Testis (tissue), 3 donors: ENCODE measurements around the gene SMG5. TPM values are rescaled to one million over a fixed set of nuclear protein-coding genes. Genes with fewer than 3 reads are reported as not detected.
A peak's percentile ranks its signal among the peaks of the same experiment; 100 is the strongest.

Experiments used
- DNase-seq: peaks from one replicate; pipeline ENCODE4 v3.0.0-alpha.2; 2019
- H3K27ac ChIP-seq, 2 donors: fragments of 200-600 bp; sonication (generic); one replicate each; pipeline ENCODE4 v1.5.1; 2019
- H3K27me3 ChIP-seq: fragments of 200-600 bp; sonication (generic); one replicate; pipeline ENCODE4 v1.5.1; 2019
- H3K36me3 ChIP-seq: fragments of 200-600 bp; sonication (generic); one replicate; pipeline ENCODE4 v1.5.1; 2017; ENCODE audit warnings: low read depth; ENCODE audit errors: missing control alignments
- H3K4me1 ChIP-seq: fragments of 200-600 bp; sonication (generic); one replicate; pipeline ENCODE4 v1.5.1; 2019
- H3K4me3 ChIP-seq, 2 donors: fragments of 200-600 bp; sonication (generic); one replicate each; pipeline ENCODE4 v1.5.1; 2017 to 2019
- H3K9me3 ChIP-seq: fragments of 200-600 bp; sonication (generic); one replicate; pipeline ENCODE4 v1.5.1; 2017
- POLR2A ChIP-seq: fragments of 450-650 bp; IDR thresholded peaks from one replicate; pipeline ENCODE4 v1.6.1; 2017; ENCODE audit warnings: antibody characterized with exemption, mild to moderate bottlenecking, moderate library complexity
- WGBS, 2 donors: methylation state at CpG; one replicate each; pipeline ENCODE4 v1.1.5; 2018; 5-methylcytosine and 5-hydroxymethylcytosine counted together
- intact Hi-C: fragments of 100-400 bp; cut with DNase I; formaldehyde crosslinking; loops from one replicate; pipeline ENCODE4 v1.15.1; 2023; ENCODE audit warnings: low total_unique reads
- polyA plus RNA-seq: library from polyadenylated mRNA; stranded (reverse); fragments of 350-450 nt; fragmentation: Illumina TruSeq; extraction: RNeasy Lipid Tissue Mini Kit (QIAGEN cat#74804); gene quantifications from one replicate; pipeline ENCODE4 v1.2.3, GENCODE V29; 2014; ENCODE audit warnings: low read depth, low replicate concordance; ENCODE audit not compliant: insufficient read depth
- total RNA-seq, 2 donors: library from RNA; depleted of rRNA; stranded (reverse); fragments of >200 nt; gene quantifications; one replicate each; pipeline ENCODE4 v1.2.3, GENCODE V29; 2016
- TF ChIP-seq, protein P1 (sequence below), 3 experiments: fragments of 450-650 bp in 2 of 3; fragments of 200-600 bp in 1 of 3; sonication (generic) in 1 of 3; IDR thresholded peaks; one replicate each; pipeline ENCODE4 v1.5.1; 2016 to 2019; ENCODE audit warnings: antibody characterized with exemption in 3 of 3, mild to moderate bottlenecking in 2 of 3, moderate library complexity in 1 of 3

Gene SMG5
- total and polyA plus RNA-seq, 3 donors from 2014 or later, result 74.5 to 100 (median 82.5) TPM

- DNase-seq, result no peak
- no peaks in the 10 kb centered on the region for H3K36me3 ChIP-seq
- peak within 1 kb of the TSS; percentile 88 to 93 for H3K4me3 ChIP-seq
- WGBS, 2 donors, result 89 to 93% methylated on average over 7 of the region's 7 CpGs
- no peaks in the 10 kb centered on the region for H3K27me3 ChIP-seq
- TF ChIP-seq, protein P1, sequence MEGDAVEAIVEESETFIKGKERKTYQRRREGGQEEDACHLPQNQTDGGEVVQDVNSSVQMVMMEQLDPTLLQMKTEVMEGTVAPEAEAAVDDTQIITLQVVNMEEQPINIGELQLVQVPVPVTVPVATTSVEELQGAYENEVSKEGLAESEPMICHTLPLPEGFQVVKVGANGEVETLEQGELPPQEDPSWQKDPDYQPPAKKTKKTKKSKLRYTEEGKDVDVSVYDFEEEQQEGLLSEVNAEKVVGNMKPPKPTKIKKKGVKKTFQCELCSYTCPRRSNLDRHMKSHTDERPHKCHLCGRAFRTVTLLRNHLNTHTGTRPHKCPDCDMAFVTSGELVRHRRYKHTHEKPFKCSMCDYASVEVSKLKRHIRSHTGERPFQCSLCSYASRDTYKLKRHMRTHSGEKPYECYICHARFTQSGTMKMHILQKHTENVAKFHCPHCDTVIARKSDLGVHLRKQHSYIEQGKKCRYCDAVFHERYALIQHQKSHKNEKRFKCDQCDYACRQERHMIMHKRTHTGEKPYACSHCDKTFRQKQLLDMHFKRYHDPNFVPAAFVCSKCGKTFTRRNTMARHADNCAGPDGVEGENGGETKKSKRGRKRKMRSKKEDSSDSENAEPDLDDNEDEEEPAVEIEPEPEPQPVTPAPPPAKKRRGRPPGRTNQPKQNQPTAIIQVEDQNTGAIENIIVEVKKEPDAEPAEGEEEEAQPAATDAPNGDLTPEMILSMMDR (IDR thresholded peaks at IDR 0.05), result no peak
- no peak for TF ChIP-seq POLR2A
- H3K27ac ChIP-seq, result peak within 1 kb of the TSS; percentile 63 to 86
- no peaks in the 10 kb centered on the region for H3K9me3 ChIP-seq
- intact Hi-C loops, result no loop called here
- H3K4me1 ChIP-seq, result peaks cover 20% of the 10 kb centered on the region
Measured at GRCh38 chr1:156284112-156284511, 1.5 kb upstream of the SMG5 start, which contains the start of gene TMEM79. TSS of gene TMEM79 (plus strand) at chr1:156284325. CDS start at chr1:156285227, 902 bp downstream.

DNA sequence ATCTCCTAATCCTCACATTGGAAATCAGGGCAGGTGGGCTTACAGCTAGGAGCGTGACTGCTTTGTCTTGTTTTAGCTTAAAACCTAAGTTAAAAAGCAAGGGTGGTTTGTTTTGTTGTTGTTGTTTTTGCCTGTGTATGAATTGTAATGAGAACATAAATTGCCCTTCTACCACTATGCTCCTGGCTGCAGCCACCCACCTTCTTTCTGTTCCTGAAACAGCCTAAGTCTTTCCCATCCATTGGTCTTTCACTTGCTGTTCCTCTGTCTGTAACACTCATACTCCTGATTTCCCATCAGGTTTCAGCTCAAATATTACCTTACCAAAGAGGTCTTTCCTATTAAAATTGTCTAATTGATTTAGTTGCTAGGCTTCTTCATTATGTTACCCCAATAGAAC, 896 bp upstream of the SMG5 start:
- no peak overlapping the region for H3K27ac ChIP-seq
- TF ChIP-seq, protein P1 (IDR thresholded peaks at IDR 0.05), result no peak
- TF ChIP-seq POLR2A, result no peak
- WGBS, 2 donors, result 79 to 86% methylated on average over 1 of the region's 1 CpG

DNA sequence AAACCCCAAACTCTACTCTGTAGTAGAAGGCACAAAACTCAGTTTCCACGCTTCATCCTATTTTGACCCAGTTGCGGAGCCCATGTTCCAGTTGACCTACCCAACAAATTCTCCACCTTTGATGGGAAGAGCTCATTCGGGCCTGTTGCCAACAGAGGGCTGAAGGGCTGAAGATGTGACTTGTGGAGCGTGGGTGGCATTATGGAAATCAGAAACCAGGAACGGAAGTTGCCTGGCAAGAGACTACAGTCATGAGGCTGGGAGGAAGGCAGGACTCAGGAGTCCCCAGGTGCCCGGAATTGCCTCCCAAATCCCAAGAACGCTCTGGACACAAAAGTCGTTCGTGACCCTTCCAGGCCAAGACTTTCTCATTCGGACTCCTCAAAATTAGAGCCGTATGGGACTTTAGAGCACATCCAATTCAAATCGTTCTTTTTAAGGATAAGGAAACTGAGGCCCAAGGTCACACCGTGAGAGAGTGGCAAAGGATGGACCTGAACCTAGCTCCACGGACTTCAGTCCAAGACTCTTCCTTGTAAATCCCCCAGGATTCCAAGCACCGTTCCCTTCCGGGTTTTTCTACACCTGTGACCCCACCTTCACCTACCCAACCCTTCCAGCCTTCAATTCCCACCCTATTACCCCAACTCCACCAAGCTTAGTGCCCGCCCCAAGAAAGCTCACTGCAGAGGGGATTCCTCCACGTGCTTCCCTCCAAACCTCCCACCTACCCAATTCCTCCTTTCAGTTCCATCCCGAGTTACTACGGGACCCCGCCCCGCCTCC, 739 bp downstream of the SMG5 start:
- 4 to 5% methylated on average over 22 of the region's 22 CpGs for whole genome bisulfite sequencing, 2 donors
- peak; percentile 33 for DNase-seq
- peak overlapping the region; percentile 86 to 91 for H3K27ac ChIP-seq

More for the DNA sequence above, 896 bp upstream of the SMG5 start:
- no peaks in the 10 kb centered on the region for H3K36me3 ChIP-seq
- peaks cover 20% of the 10 kb centered on the region for H3K4me1 ChIP-seq
- no peaks in the 10 kb centered on the region for H3K9me3 ChIP-seq
- intact Hi-C loops, result no loop called here
- H3K27me3 ChIP-seq, result no peaks in the 10 kb centered on the region
- DNase-seq, result no peak
- peak overlapping the region; percentile 88 to 93 for H3K4me3 ChIP-seq

GRCh38 chr1:156281281-156281680, 1.3 kb downstream of the SMG5 start:
- Histone ChIP-seq H3K27me3 (no peaks in the 10 kb centered on the region), H3K4me3 (peak overlapping the region in 1 of 2 donors; percentile 88), H3K36me3 (no peaks in the 10 kb centered on the region), H3K4me1 (peaks cover 20% of the 10 kb centered on the region), H3K9me3 (no peaks in the 10 kb centered on the region), H3K27ac (no peak overlapping the region)
- TF ChIP-seq, protein P1 (IDR thresholded peaks at IDR 0.05), result no peak
- TF ChIP-seq POLR2A, result no peak
- intact Hi-C loops, result no loop called here
- WGBS, 2 donors, result 11 to 14% methylated on average over 8 of the region's 8 CpGs
- DNase-seq, result peak; percentile 73

More for the DNA sequence above, 739 bp downstream of the SMG5 start:
- TF ChIP-seq POLR2A, result no peak
- TF ChIP-seq, protein P1 (IDR thresholded peaks at IDR 0.05), result no peak
- no peaks in the 10 kb centered on the region for H3K9me3 ChIP-seq
- peak overlapping the region; percentile 88 to 93 for H3K4me3 ChIP-seq
- H3K4me1 ChIP-seq, result peaks cover 20% of the 10 kb centered on the region
- intact Hi-C loops, result no loop called here
- no peaks in the 10 kb centered on the region for H3K36me3 ChIP-seq
- H3K27me3 ChIP-seq, result no peaks in the 10 kb centered on the region
